ENCODE data around the gene GPR108. TPM values are rescaled to one million over a fixed set of nuclear protein-coding genes. Genes with fewer than 3 reads are reported as not detected.

The GPR108 gene
- total RNA-seq, 3 donors from 2014 or later (not counting 1 experiment from before 2014, with no cell fraction given) = 66.1 to 78.0 (median 76.9) TPM

DNA sequence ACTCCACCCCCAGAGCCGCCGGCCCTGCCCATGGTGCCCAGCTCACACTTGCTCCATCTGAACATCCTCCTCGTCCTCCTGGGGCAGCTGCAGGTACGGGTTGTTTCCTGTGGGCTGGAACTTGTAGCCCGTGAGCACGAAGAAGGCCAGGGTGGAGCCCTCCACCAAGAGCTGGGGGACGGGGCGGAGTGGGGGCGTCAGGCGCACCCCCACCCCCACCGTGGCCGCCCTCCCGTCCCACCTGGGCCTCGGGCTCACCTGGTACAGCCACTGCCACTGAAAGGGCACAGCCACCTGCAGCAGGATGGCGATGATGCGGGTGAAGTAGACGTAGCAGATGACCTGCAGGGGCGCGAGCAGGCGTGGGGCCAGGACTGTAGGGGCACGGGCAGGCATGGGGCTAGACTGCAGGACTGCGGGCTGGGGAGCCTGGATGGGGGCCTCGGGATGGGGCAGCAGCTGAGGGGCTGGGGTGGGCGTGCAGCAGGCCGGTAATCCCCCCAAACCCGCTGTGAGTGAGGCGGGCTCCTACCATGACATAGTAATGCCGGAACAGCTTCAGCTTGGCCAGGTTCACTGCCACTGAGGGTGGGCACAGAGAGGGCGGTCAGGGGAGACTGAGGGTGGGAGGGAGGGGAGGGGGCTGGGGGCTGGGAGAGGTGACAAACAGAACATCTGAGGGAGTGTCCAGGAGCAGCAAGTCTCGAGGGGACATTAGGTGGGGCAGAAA, 6.3 kb downstream of the GPR108 start:
- TF ChIP-seq CTCF (IDR thresholded peaks at IDR 0.05) = no peak
- Mint-ChIP-seq H3K4me3 (no peak overlapping the region), H3K27me3 (ENCODE audit: low read depth in 2 of 2) (no peaks in the 10 kb centered on the region), H3K36me3 (no peaks in the 10 kb centered on the region), H3K27ac (no peak overlapping the region), H3K4me1 (peaks cover 3 to 9% of the 10 kb centered on the region in 2 donors), H3K9me3 (no peaks in the 10 kb centered on the region)
- no peak overlapping the region for H3K4me3 ChIP-seq (ENCODE audit: low read length)
- ATAC-seq = no peak
- no peak overlapping the region for H3K27ac ChIP-seq (ENCODE audit: low read length)
- peaks cover 27% of the 10 kb centered on the region for H3K36me3 ChIP-seq (ENCODE audit: control insufficient read depth, insufficient read depth, low read length)
- peaks cover 17% of the 10 kb centered on the region for H3K4me1 ChIP-seq (ENCODE audit: control insufficient read depth, insufficient read depth, low read length)
- H3K9me3 ChIP-seq (ENCODE audit: control insufficient read depth, insufficient read depth, low read length) = no peaks in the 10 kb centered on the region
- no peaks in the 10 kb centered on the region for H3K27me3 ChIP-seq (ENCODE audit: control insufficient read depth, insufficient read depth, low read length)
- no peak for DNase-seq
- intact Hi-C loops (cut with micrococcal nuclease) = no loop called here
- 94% methylated on average over 30 of the region's 30 CpGs for WGBS (ENCODE audit: insufficient coverage)

- peaks cover 9% of the 10 kb centered on the region for H3K4me1 ChIP-seq (ENCODE audit: control insufficient read depth, insufficient read depth, low read length)
- no peak overlapping the region for H3K4me3 Mint-ChIP-seq
- H3K9me3 ChIP-seq (ENCODE audit: control insufficient read depth, insufficient read depth, low read length) = no peaks in the 10 kb centered on the region
- H3K27me3 Mint-ChIP-seq (ENCODE audit: low read depth in 2 of 2) = no peaks in the 10 kb centered on the region
- no peaks in the 10 kb centered on the region for H3K9me3 Mint-ChIP-seq
- peaks cover 26% of the 10 kb centered on the region for H3K36me3 ChIP-seq (ENCODE audit: control insufficient read depth, insufficient read depth, low read length)
- no peak overlapping the region for H3K4me3 ChIP-seq (ENCODE audit: low read length)
- DNase-seq = peak in 1 of 2 donors; percentile 45
- H3K27me3 ChIP-seq (ENCODE audit: control insufficient read depth, insufficient read depth, low read length) = no peaks in the 10 kb centered on the region
- H3K36me3 Mint-ChIP-seq = no peaks in the 10 kb centered on the region
- H3K4me1 Mint-ChIP-seq = peaks cover 0 to 6% of the 10 kb centered on the region in 2 donors
- TF ChIP-seq CTCF (IDR thresholded peaks at IDR 0.05) = no peak
- 89% methylated on average over 19 of the region's 27 CpGs for WGBS (ENCODE audit: insufficient coverage)
- intact Hi-C loops (cut with micrococcal nuclease) = no loop called here
- peak; percentile 24 to 44 (median 44) for ATAC-seq
- H3K27ac ChIP-seq (ENCODE audit: low read length) = no peak overlapping the region
- H3K27ac Mint-ChIP-seq = no peak overlapping the region
Measured at GRCh38 chr19:6730153-6730804, 7.1 kb downstream of the GPR108 start.

DNA sequence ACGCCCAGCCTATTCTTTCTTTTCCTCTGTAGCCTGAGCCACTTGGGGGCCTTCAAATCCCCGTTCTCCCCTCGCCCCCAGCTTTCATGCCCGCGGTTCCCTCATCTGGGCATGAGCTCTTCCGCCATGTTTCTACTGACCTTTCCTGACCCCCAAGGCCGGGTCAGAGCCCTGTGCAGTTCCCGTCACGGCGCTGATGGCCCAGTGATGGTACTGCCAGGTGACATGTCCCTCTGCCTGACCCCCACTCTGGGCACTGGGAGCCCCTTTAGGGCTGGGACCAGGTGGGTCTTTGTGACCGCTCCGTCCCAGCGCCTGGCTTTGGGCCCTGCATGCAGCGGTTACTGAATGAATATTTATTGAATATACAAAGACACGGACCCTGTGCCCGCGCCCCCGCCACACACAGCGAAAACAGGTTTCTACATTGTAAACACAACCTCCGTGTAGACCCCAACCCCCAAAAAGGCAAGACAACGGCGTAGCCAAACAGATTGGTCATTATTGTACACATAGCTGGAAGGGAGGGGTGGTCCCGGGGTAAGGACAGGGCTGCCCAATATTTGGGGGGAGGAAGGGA, 7.7 kb downstream of the GPR108 start:
- intact Hi-C loops (cut with micrococcal nuclease) = no loop called here
- Mint-ChIP-seq H3K4me1 (peaks cover 0 to 6% of the 10 kb centered on the region in 2 donors), H3K4me3 (no peak overlapping the region), H3K27ac (no peak overlapping the region), H3K9me3 (no peaks in the 10 kb centered on the region), H3K27me3 (ENCODE audit: low read depth in 2 of 2) (no peaks in the 10 kb centered on the region), H3K36me3 (no peaks in the 10 kb centered on the region)
- peaks cover 25% of the 10 kb centered on the region for H3K36me3 ChIP-seq (ENCODE audit: control insufficient read depth, insufficient read depth, low read length)
- no peaks in the 10 kb centered on the region for H3K9me3 ChIP-seq (ENCODE audit: control insufficient read depth, insufficient read depth, low read length)
- no peaks in the 10 kb centered on the region for H3K27me3 ChIP-seq (ENCODE audit: control insufficient read depth, insufficient read depth, low read length)
- no peak for TF ChIP-seq CTCF (IDR thresholded peaks at IDR 0.05)
- peaks cover 13% of the 10 kb centered on the region for H3K4me1 ChIP-seq (ENCODE audit: control insufficient read depth, insufficient read depth, low read length)
- DNase-seq = no peak
- WGBS (ENCODE audit: insufficient coverage) = 98% methylated on average over 20 of the region's 23 CpGs
- H3K27ac ChIP-seq (ENCODE audit: low read length) = no peak overlapping the region
- no peak overlapping the region for H3K4me3 ChIP-seq (ENCODE audit: low read length)
- ATAC-seq = no peak

Measured in natural killer cell (primary cell).